Neutrophil (primary cell): ENCODE measurements around the gene POLR2H.

ENCODE experiments used
- H3K27ac ChIP-seq: fragments of 200-600 bp; sonication (generic); 2 replicates; pipeline ENCODE4 v1.5.1; 2016; ENCODE audit warnings: mild to moderate bottlenecking, moderate library complexity
- H3K27me3 ChIP-seq: fragments of 200-600 bp; sonication (generic); 2 replicates; pipeline ENCODE4 v1.6.0; 2016; ENCODE audit warnings: mild to moderate bottlenecking
- H3K36me3 ChIP-seq: fragments of 200-600 bp; sonication (generic); 2 replicates; pipeline ENCODE4 v1.5.1; 2017
- H3K4me1 ChIP-seq, 2 experiments: fragments of 200-600 bp in 1 of 2; sonication (generic) in 1 of 2; 1 replicate in 1 of 2; 2 replicates in 1 of 2; pipeline versions ENCODE4 v1.5.1 to v1.6.1; 2013 to 2016; ENCODE audit warnings: low read depth in 1 of 2, low read length in 1 of 2, mild to moderate bottlenecking in 1 of 2, moderate library complexity in 1 of 2; ENCODE audit not compliant: control insufficient read depth in 1 of 2, insufficient read depth in 1 of 2
- H3K4me3 ChIP-seq, 2 experiments: fragments of 200-600 bp in 1 of 2; sonication (generic) in 1 of 2; 1 replicate in 1 of 2; 2 replicates in 1 of 2; pipeline ENCODE4 v1.5.1; 2013 to 2016; ENCODE audit warnings: low read depth in 1 of 2, low read length in 1 of 2, mild to moderate bottlenecking in 1 of 2, moderate library complexity in 1 of 2
- H3K9me3 ChIP-seq: fragments of 200-600 bp; sonication (generic); 2 replicates; pipeline ENCODE4 v1.5.1; 2016
- TF ChIP-seq, protein P1 (sequence below): fragments of 200-600 bp; sonication (generic); IDR thresholded peaks from 2 replicates; pipeline ENCODE4 v1.5.1; 2016; ENCODE audit warnings: antibody characterized with exemption

The POLR2H gene

GRCh38 chr3:184384856-184385422 is 23.4 kb downstream of the POLR2H start:
- Histone ChIP-seq H3K9me3 (no peaks in the 10 kb centered on the region), H3K4me3 (no peak overlapping the region), H3K4me1 (peaks cover 10 to 12% of the 10 kb centered on the region in 2 experiments), H3K36me3 (no peaks in the 10 kb centered on the region), H3K27me3 (peaks cover 88% of the 10 kb centered on the region), H3K27ac (no peak overlapping the region)
- TF ChIP-seq, protein P1, sequence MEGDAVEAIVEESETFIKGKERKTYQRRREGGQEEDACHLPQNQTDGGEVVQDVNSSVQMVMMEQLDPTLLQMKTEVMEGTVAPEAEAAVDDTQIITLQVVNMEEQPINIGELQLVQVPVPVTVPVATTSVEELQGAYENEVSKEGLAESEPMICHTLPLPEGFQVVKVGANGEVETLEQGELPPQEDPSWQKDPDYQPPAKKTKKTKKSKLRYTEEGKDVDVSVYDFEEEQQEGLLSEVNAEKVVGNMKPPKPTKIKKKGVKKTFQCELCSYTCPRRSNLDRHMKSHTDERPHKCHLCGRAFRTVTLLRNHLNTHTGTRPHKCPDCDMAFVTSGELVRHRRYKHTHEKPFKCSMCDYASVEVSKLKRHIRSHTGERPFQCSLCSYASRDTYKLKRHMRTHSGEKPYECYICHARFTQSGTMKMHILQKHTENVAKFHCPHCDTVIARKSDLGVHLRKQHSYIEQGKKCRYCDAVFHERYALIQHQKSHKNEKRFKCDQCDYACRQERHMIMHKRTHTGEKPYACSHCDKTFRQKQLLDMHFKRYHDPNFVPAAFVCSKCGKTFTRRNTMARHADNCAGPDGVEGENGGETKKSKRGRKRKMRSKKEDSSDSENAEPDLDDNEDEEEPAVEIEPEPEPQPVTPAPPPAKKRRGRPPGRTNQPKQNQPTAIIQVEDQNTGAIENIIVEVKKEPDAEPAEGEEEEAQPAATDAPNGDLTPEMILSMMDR = no peak

DNA sequence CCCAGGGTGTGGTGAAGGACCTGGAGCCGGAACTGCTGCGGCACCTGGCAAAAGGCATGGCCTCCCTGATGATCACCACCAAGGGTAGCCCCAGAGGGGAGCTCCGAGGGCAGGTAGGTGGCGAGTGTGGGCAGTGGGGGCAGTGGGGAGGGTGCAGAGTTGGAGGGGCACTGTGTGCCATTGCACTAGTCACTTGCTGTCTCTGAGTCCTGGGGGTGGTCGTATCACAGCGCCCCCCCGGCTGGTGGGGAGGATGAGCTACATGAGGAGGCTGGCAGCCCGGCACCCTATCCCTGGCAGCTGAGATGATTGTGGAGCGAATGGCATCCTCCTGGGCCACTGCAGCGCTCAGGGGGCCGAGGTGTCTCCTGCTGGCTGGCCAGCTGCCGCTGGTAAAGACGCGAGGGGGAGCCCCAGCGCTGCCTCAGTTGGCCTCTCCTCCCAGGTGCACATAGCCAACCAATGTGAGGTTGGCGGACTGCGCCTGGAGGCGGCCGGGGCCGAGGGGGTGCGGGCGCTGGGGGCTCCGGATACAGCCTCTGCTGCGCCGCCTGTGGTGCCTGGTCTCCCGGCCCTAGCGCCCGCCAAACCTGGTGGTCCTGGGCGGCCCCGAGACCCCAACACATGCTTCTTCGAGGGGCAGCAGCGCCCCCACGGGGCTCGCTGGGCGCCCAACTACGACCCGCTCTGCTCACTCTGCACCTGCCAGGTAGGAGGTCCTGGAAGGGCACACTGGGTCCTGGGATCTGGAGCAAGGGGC is 24.7 kb downstream of the POLR2H start:
- H3K9me3 ChIP-seq = no peaks in the 10 kb centered on the region
- H3K36me3 ChIP-seq = no peaks in the 10 kb centered on the region
- no peak overlapping the region for H3K4me3 ChIP-seq
- peaks cover 88% of the 10 kb centered on the region for H3K27me3 ChIP-seq
- no peak overlapping the region for H3K27ac ChIP-seq
- H3K4me1 ChIP-seq = peaks cover 3 to 4% of the 10 kb centered on the region in 2 experiments
- TF ChIP-seq, protein P1 = no peak

- Histone ChIP-seq H3K27me3 (peaks cover 80% of the 10 kb centered on the region), H3K4me1 (no peaks in the 10 kb centered on the region), H3K9me3 (no peaks in the 10 kb centered on the region), H3K27ac (no peak overlapping the region), H3K4me3 (no peak overlapping the region), H3K36me3 (no peaks in the 10 kb centered on the region)
- TF ChIP-seq, protein P1 = no peak
Observed at GRCh38 chr3:184387174-184387714, 25.7 kb downstream of the POLR2H start.

- H3K27me3 ChIP-seq = peaks cover 69% of the 10 kb centered on the region
Observed at GRCh38 chr3:184388164-184388935, 26.8 kb downstream of the POLR2H start.

DNA sequence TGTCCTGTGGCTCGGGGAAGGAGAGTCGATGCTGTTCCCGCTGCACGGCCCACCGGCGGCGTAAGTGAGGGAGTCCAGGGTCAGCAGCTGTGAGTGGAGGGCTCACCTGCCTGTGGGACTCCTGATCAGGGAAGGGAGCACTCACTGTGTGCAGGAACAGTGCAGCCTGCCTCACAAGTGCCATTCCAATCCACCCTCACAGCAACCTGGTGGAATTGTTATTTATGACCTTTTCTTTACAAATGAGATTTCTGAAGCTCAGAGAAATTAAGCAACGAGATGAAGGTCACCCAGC is 27.4 kb downstream of the POLR2H start:
- Histone ChIP-seq H3K9me3 (no peaks in the 10 kb centered on the region), H3K27ac (no peak overlapping the region), H3K4me1 (no peaks in the 10 kb centered on the region), H3K27me3 (peaks cover 66% of the 10 kb centered on the region), H3K36me3 (no peaks in the 10 kb centered on the region), H3K4me3 (no peak overlapping the region)
- TF ChIP-seq, protein P1 = no peak

More at GRCh38 chr3:184388164-184388935, 26.8 kb downstream of the POLR2H start:
- Histone ChIP-seq H3K36me3 (no peaks in the 10 kb centered on the region), H3K27ac (no peak overlapping the region), H3K4me3 (no peak overlapping the region), H3K9me3 (no peaks in the 10 kb centered on the region), H3K4me1 (no peaks in the 10 kb centered on the region)
- TF ChIP-seq, protein P1 = no peak
